ENCODE results near the gene OGN. TPM values are rescaled to one million over a fixed set of nuclear protein-coding genes. Genes with fewer than 3 reads are reported as not detected.

Gene OGN
- total RNA-seq, 1 donor from 2014 or later = not detected

GRCh38 chr9:92349771-92350739, 54.3 kb downstream of the OGN start:
- no peak for TF ChIP-seq CTCF (conservative IDR thresholded peaks at IDR 0.05; ENCODE audit: low read depth, low read length)
- no peak overlapping the region for H3K4me3 ChIP-seq (ENCODE audit: low read depth, low read length)
- no peak for DNase-seq (ENCODE audit: low read depth)

GRCh38 chr9:92345582-92345981, 58.8 kb downstream of the OGN start:
- DNase-seq (ENCODE audit: low read depth) = no peak
- TF ChIP-seq CTCF (conservative IDR thresholded peaks at IDR 0.05; ENCODE audit: low read depth, low read length) = no peak
- H3K4me3 ChIP-seq (ENCODE audit: low read depth, low read length) = no peak overlapping the region

- no peak for TF ChIP-seq CTCF (conservative IDR thresholded peaks at IDR 0.05; ENCODE audit: low read depth, low read length)
- no peak for DNase-seq (ENCODE audit: low read depth)
These were observed 61.4 kb downstream of the OGN start for GRCh38 chr9:92342825-92343488.

GRCh38 chr9:92341578-92341977, 62.8 kb downstream of the OGN start:
- no peak for DNase-seq (ENCODE audit: low read depth)
- H3K4me3 ChIP-seq (ENCODE audit: low read depth, low read length) = no peak overlapping the region
- TF ChIP-seq CTCF (conservative IDR thresholded peaks at IDR 0.05; ENCODE audit: low read depth, low read length) = no peak

More at GRCh38 chr9:92342825-92343488, 61.4 kb downstream of the OGN start:
- no peak overlapping the region for H3K4me3 ChIP-seq (ENCODE audit: low read depth, low read length)

GRCh38 chr9:92333282-92333634, 71.1 kb downstream of the OGN start:
- H3K4me3 ChIP-seq (ENCODE audit: low read depth, low read length) = no peak overlapping the region
- DNase-seq (ENCODE audit: low read depth) = no peak
- no peak for TF ChIP-seq CTCF (conservative IDR thresholded peaks at IDR 0.05; ENCODE audit: low read depth, low read length)

Other genes with a start within 250 kb of the OGN start
- 98.2 and 185 TPM in 2 replicates for gene IARS1, start 110.9 kb downstream of the OGN start, total RNA-seq
- gene NOL8, start 79.2 kb downstream of the OGN start, total RNA-seq = 19.8 and 26.9 TPM in 2 replicates
- gene CENPP, start 78.6 kb downstream of the OGN start, total RNA-seq = 4.4 and 6.9 TPM in 2 replicates
- gene OMD, start 19.9 kb upstream of the OGN start, total RNA-seq = not detected in 2 replicates
- gene ASPN, start 77.9 kb upstream of the OGN start, total RNA-seq = not detected in 2 replicates
- gene ECM2, start 131.4 kb upstream of the OGN start, total RNA-seq = not detected in 2 replicates

Measured in epithelial cell of proximal tubule (primary cell).